Neural crest cell (in vitro differentiated cells): ENCODE measurements around the gene MMAB. TPM values are rescaled to one million over a fixed set of nuclear protein-coding genes. Genes with fewer than 3 reads are reported as not detected.

Experiments used
- DNase-seq: peaks from one replicate; pipeline ENCODE4 v3.0.0; 2021; ENCODE audit warnings: low read depth, mixed read lengths, low spot score
- H3K27ac Mint-ChIP-seq: one replicate; pipeline ENCODE4 v1.8.0; 2021; ENCODE audit warnings: mild to moderate bottlenecking, mixed read lengths; ENCODE audit not compliant: unreplicated experiment
- H3K27me3 Mint-ChIP-seq: 2 replicates; pipeline ENCODE4 v1.8.0; 2021; ENCODE audit warnings: low read depth, mild to moderate bottlenecking, mixed read lengths
- H3K36me3 Mint-ChIP-seq: 2 replicates; pipeline ENCODE4 v1.8.0; 2021; ENCODE audit warnings: low read depth, mild to moderate bottlenecking, mixed read lengths
- H3K4me1 Mint-ChIP-seq: 2 replicates; pipeline ENCODE4 v1.8.0; 2021; ENCODE audit warnings: mixed read lengths
- H3K4me3 Mint-ChIP-seq: one replicate; pipeline ENCODE4 v1.8.0; 2021; ENCODE audit warnings: mild to moderate bottlenecking, mixed read lengths
- H3K9me3 Mint-ChIP-seq: 2 replicates; pipeline ENCODE4 v1.8.0; 2021; ENCODE audit warnings: mixed read lengths
- CTCF ChIP-seq: fragments of 200-600 bp; sonication (generic); conservative IDR thresholded peaks from 2 replicates; pipeline ENCODE4 v1.5.0; 2021; ENCODE audit warnings: antibody characterized with exemption, mild to moderate bottlenecking
- total RNA-seq: library from RNA; stranded (reverse); gene quantifications from 2 replicates; pipeline ENCODE4 v1.2.1, GENCODE V29; 2021

Gene MMAB
- total RNA-seq, 1 donor from 2014 or later, result 95.6 TPM

GRCh38 chr12:109544955-109545531 is 28.3 kb downstream of the MMAB start:
- H3K4me3 Mint-ChIP-seq, result no peak overlapping the region
- H3K27ac Mint-ChIP-seq, result no peak overlapping the region
- TF ChIP-seq CTCF, result no peak
- DNase-seq, result no peak
- H3K36me3 Mint-ChIP-seq, result no peaks in the 10 kb centered on the region
- H3K4me1 Mint-ChIP-seq, result no peaks in the 10 kb centered on the region
- H3K27me3 Mint-ChIP-seq, result peaks cover 12% of the 10 kb centered on the region
- H3K9me3 Mint-ChIP-seq, result no peaks in the 10 kb centered on the region

- no peak for TF ChIP-seq CTCF
- Mint-ChIP-seq H3K4me1 (peaks cover 7% of the 10 kb centered on the region), H3K9me3 (no peaks in the 10 kb centered on the region), H3K36me3 (no peaks in the 10 kb centered on the region), H3K4me3 (no peak overlapping the region), H3K27me3 (no peaks in the 10 kb centered on the region), H3K27ac (no peak overlapping the region)
- DNase-seq, result no peak
These were observed 30.4 kb downstream of the MMAB start for GRCh38 chr12:109542876-109543275.

- no peak for DNase-seq
- peaks cover 7% of the 10 kb centered on the region for H3K4me1 Mint-ChIP-seq
- TF ChIP-seq CTCF, result no peak
- no peaks in the 10 kb centered on the region for H3K9me3 Mint-ChIP-seq
- no peaks in the 10 kb centered on the region for H3K27me3 Mint-ChIP-seq
- H3K4me3 Mint-ChIP-seq, result no peak overlapping the region
- H3K36me3 Mint-ChIP-seq, result no peaks in the 10 kb centered on the region
- no peak overlapping the region for H3K27ac Mint-ChIP-seq
These were observed 31.3 kb downstream of the MMAB start for GRCh38 chr12:109542014-109542413.

GRCh38 chr12:109541413-109541726 is 31.9 kb downstream of the MMAB start:
- H3K27me3 Mint-ChIP-seq, result no peaks in the 10 kb centered on the region
- H3K9me3 Mint-ChIP-seq, result no peaks in the 10 kb centered on the region
- no peak for DNase-seq
- no peaks in the 10 kb centered on the region for H3K36me3 Mint-ChIP-seq
- peaks cover 7% of the 10 kb centered on the region for H3K4me1 Mint-ChIP-seq
- H3K27ac Mint-ChIP-seq, result no peak overlapping the region
- TF ChIP-seq CTCF, result no peak
- H3K4me3 Mint-ChIP-seq, result no peak overlapping the region

GRCh38 chr12:109540526-109541412 is 32.5 kb downstream of the MMAB start:
- Mint-ChIP-seq H3K27ac (no peak overlapping the region), H3K4me1 (peaks cover 7% of the 10 kb centered on the region), H3K4me3 (no peak overlapping the region), H3K9me3 (no peaks in the 10 kb centered on the region), H3K36me3 (no peaks in the 10 kb centered on the region), H3K27me3 (no peaks in the 10 kb centered on the region)
- DNase-seq, result no peak
- TF ChIP-seq CTCF, result no peak
